MG63 (cell line): Measurements from ENCODE around the gene LDLRAD4. TPM values are rescaled to one million over a fixed set of nuclear protein-coding genes. Genes with fewer than 3 reads are reported as not detected.

Experiments
- DNase-seq: peaks from one replicate; pipeline ENCODE4 v3.0.0-alpha.2; 2020
- H3K27me3 ChIP-seq: fragments of 250-450 bp; sonication (Bioruptor Pico); 2 replicates; pipeline ENCODE4 v1.5.1; 2020; ENCODE audit warnings: mild to moderate bottlenecking, moderate library complexity
- H3K36me3 ChIP-seq: fragments of 250-450 bp; sonication (Bioruptor Pico); 2 replicates; pipeline ENCODE4 v1.5.1; 2020; ENCODE audit warnings: mild to moderate bottlenecking, moderate library complexity
- H3K4me3 ChIP-seq: fragments of 250-450 bp; sonication (Bioruptor Pico); 2 replicates; pipeline ENCODE4 v1.5.1; 2020; ENCODE audit warnings: mild to moderate bottlenecking, moderate library complexity
- H3K9me3 ChIP-seq: fragments of 250-450 bp; sonication (Bioruptor Pico); 2 replicates; pipeline ENCODE4 v1.5.1; 2020; ENCODE audit warnings: mild to moderate bottlenecking, moderate library complexity
- total RNA-seq: library from RNA; depleted of rRNA; stranded (reverse); fragments of >200 nt; shearing (Covaris generic); gene quantifications from 2 replicates; pipeline ENCODE4 v1.2.3, GENCODE V29; 2014; ENCODE audit warnings: low replicate concordance

LDLRAD4 gene
- total RNA-seq, 1 experiment from 2014 or later: 0.36 TPM

DNA sequence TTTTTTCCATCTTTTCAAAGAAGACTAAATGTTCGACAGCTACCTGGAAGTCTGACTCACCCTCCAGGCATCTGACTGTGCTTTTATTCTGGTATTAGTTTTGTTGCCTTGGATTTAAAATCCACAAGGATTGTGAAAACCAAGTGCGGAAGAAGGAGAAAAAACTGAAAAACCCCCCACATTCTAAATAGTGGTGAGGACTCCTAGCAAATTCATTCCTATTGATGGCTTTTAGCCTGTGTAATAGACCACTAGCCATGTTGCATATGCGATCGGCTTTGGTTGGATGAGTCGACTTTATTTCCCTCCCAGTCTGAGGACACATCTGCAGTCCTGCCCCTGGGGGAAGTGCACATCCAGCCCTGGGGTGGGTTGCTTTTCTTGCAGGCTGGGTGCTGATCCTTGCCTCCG, 16.9 kb downstream of the LDLRAD4 start:
- peaks cover 4% of the 10 kb centered on the region; the same call in 1 of the 2 replicates for H3K27me3 ChIP-seq
- H3K4me3 ChIP-seq: no peak overlapping the region
- no peaks in the 10 kb centered on the region for H3K36me3 ChIP-seq
- no peak for DNase-seq
- no peaks in the 10 kb centered on the region for H3K9me3 ChIP-seq

DNA sequence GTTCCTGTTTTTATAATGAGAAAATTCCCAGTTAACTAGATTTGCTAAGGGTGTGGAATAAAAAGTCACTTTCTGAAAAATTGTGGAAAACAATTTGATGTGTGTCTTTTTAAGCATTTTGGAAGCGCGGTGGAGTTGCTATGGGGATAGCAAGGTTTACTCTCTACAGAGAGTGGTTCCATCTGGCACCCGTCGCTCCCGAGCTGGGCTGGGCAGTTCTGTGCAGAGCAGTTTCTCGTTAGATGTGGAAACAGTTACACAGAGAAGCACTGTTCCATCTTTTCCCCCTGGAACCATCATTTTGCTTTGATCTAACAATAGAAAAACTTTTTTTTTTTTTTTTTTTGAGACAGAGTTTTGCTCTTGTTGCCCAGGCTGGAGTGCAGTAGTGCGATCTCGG, 17.4 kb downstream of the LDLRAD4 start:
- Histone ChIP-seq H3K9me3 (no peaks in the 10 kb centered on the region), H3K36me3 (no peaks in the 10 kb centered on the region), H3K4me3 (no peak overlapping the region), H3K27me3 (peaks cover 4% of the 10 kb centered on the region; the same call in 1 of the 2 replicates)
- DNase-seq: no peak

DNA sequence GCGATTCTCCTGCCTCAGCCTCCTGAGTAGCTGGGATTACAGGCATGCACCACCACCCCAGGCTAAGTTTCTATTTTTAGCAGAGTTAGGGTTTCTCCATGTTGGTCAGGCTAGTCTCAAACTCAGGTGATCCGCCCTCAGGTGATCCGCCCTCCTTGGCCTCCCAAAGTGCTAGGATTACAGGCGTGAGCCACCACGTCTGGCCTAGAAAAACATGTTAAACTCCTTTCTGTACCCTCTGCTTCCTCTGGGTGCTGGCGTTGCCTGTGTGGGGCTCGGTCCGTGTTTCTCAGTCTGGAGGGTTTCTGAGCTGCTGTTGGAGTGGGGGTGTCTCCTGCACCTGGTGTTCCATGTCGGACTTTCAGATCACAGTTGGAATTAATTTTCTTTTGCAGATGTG, 17.9 kb downstream of the LDLRAD4 start:
- DNase-seq: no peak
- Histone ChIP-seq H3K9me3 (no peaks in the 10 kb centered on the region), H3K36me3 (no peaks in the 10 kb centered on the region), H3K27me3 (peaks cover 4% of the 10 kb centered on the region; the same call in 1 of the 2 replicates), H3K4me3 (no peak overlapping the region)

DNA sequence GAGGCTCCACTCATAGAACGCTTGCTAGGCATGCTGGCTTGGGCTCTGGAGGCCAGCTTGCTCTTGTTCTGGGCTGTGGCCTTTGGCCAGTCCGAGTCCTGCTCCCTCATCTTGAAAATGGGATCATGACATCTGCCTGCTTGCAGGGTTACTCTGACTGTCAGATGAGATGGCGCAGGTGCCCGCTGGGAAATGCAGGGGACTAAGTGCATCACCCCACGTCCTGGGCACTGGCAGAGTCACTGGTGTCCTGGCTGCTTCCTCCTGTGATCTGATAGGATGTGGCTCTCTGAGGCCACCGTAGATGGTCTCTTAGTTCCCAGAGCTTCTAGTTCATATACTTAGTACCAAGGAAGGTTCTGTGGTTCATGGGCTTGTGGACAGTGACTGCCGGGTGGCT, 18.5 kb downstream of the LDLRAD4 start:
- no peaks in the 10 kb centered on the region for H3K9me3 ChIP-seq
- no peaks in the 10 kb centered on the region for H3K36me3 ChIP-seq
- no peak for DNase-seq
- H3K27me3 ChIP-seq: peaks cover 4% of the 10 kb centered on the region; the same call in 1 of the 2 replicates
- H3K4me3 ChIP-seq: no peak overlapping the region

DNA sequence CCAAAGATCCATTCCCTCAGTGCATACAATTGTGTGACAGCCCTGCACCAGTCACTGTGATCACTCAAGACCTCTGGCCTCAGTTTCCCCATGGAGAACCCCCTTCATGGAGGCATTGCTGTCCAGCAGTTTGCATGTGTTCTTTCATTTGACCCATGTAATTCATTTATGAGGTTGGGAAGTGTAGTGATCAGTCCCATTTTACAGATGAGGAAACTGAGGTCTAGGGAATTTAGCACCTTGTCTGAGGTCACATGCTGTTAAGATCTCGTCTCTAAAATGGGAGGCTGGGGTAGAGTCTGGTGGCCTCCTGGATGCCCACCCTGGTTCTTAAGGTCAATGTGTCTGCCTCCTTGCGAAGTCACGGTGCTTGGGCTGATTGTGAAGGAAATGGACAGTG, 19.1 kb downstream of the LDLRAD4 start:
- Histone ChIP-seq H3K4me3 (no peak overlapping the region), H3K36me3 (no peaks in the 10 kb centered on the region), H3K9me3 (no peaks in the 10 kb centered on the region), H3K27me3 (peaks cover 4% of the 10 kb centered on the region; the same call in 1 of the 2 replicates)
- DNase-seq: no peak

DNA sequence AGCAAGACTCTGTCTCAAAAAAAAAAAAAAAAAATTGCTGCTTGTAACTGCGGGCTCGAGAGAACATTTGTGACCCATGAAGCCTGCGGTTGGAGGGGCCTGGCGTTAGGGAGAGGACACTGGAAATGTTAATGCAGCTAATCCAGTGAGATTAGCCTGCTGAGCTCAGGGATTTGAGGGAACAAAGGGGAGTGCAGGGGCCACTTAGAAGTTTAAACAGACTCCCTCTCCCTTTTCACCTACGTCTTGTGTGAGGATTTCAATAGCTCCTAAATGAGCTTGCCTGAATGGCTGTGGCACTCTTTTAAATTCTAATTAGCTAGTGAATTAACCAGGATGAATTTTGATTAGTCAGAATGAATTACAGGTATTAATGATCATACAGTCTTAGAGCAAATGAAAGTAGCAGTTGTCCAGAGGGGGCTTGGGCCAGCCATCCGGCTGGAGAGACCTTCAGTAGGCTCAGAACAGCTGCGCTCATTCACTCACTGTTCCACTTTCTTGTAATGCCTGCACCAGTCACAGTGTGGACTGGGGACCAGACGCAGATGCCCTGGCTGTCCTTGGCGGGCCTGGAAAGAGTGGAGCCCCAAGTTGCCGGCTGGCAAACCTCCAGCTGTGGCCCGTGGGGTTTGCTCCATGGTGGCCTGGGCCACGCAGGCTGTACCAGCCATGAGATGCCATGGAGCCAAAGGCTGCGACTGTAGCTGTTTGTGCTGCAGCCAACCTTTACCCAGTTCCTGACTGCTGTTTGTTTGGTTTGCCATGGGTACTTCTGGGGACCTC, 20.8 kb downstream of the LDLRAD4 start:
- Histone ChIP-seq H3K36me3 (no peaks in the 10 kb centered on the region), H3K9me3 (no peaks in the 10 kb centered on the region), H3K4me3 (no peak overlapping the region), H3K27me3 (peaks cover 4% of the 10 kb centered on the region; the same call in 1 of the 2 replicates)
- DNase-seq: no peak

DNA sequence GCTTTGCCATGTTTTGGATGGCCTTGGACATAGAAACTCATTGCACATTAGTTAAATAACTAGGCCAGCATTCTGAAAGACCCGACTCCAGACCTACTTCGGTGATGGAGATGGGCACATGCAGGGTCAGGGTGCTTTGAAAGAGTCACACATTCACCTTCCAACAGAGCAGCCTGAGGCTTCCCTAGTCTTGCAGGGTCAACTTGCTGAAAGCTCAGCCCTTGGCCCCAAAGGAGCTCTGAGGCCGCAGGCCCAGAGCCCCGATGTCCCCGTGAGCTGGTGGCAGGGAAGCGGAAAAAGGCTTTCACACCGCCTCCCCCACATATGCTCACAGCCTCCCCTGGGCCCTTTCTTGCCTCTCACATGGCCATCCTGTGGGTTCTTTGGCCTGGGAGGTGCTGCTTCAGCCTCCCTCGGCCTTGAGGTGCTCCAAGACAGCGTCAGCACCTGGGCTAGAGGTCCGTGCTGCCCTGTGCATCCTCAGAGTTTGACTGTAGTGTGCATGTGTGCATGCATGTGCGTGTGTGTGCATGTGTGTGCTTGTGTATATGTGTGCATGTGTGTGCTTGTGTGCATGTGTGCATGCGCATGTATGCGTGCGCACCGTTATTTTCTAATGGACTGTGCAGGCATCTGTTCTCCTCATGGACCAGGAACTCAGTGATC, 21.6 kb downstream of the LDLRAD4 start:
- H3K4me3 ChIP-seq: no peak overlapping the region
- no peaks in the 10 kb centered on the region for H3K36me3 ChIP-seq
- DNase-seq: no peak
- no peaks in the 10 kb centered on the region for H3K9me3 ChIP-seq
- peaks cover 3% of the 10 kb centered on the region; the same call in 1 of the 2 replicates for H3K27me3 ChIP-seq

DNA sequence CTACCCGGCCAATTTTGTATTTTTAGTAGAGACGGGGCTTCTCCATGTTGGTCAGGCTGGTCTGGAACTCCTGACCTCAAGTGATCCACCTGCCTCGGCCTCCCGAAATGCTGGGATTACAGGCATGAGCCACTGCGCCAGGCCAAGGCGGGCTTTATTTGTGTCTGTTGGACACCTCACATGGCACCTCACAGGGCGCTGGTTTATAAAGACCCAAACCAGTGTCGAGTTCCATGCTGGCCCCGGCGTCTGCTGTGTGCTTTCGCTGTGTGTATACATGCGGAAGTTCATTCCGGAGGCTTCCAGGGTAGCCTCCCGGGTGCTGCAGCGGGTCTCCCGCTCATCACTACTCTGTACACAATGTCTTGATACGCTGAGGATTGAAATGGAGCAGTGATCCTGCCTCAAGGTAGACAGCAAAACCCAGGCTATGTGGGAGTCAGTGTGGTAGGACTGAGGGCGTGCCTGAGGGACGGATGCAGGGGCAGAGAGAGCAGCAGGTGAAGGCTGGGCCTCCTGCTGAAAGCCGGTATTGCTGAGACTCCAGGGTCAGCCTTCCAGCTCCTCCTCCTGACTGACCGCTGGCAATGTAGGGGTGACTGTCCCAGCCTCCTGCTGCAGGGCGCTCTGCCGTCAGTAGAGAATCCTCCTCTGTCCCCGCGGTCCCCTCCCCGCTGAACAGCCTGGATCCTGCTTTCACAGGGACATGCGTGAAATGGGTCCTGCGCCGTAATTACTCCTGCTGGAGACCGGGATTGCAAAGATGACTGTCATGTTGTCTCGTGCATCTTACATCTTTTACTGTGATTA, 22.7 kb downstream of the LDLRAD4 start:
- H3K4me3 ChIP-seq: no peak overlapping the region
- no peaks in the 10 kb centered on the region for H3K9me3 ChIP-seq
- no peak for DNase-seq
- H3K27me3 ChIP-seq: no peaks in the 10 kb centered on the region
- no peaks in the 10 kb centered on the region for H3K36me3 ChIP-seq

DNA sequence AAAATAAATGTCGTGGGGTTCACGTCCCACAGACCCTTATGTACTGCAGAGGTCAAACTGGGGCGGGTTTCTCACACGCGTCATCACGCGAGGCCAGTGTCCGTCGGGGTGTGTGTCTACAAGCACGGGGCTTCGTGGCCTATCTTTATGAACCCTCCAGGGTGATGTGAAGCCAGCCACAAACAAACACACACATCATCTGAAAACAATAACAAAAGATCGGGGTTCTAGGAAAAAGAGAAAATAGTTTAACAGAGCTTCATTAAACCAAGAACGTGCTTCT, 23.3 kb downstream of the LDLRAD4 start:
- H3K9me3 ChIP-seq: no peaks in the 10 kb centered on the region
- no peak overlapping the region for H3K4me3 ChIP-seq
- DNase-seq: no peak
- no peaks in the 10 kb centered on the region for H3K36me3 ChIP-seq
- H3K27me3 ChIP-seq: no peaks in the 10 kb centered on the region

DNA sequence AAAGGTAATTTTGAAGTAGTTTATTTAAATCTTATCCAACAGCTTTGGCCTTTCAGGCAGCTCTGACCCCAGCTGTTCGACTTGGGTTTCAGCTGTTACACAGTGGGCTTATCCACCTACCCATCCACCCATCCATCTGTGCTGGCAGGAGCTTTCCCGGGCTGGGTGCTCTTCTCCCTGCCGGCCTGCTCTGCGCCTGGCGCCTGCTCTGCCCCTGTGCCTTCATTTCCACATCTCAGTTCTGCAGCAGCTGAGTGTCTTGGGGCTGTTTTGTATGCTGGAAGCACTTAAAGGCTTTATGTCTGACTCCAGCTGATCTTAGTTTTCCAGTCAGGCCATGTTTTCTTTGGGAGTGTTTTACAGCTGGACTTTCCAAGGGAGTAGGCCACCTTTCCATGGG, 24.2 kb downstream of the LDLRAD4 start:
- DNase-seq: no peak
- Histone ChIP-seq H3K4me3 (no peak overlapping the region), H3K36me3 (no peaks in the 10 kb centered on the region), H3K9me3 (no peaks in the 10 kb centered on the region), H3K27me3 (no peaks in the 10 kb centered on the region)

DNA sequence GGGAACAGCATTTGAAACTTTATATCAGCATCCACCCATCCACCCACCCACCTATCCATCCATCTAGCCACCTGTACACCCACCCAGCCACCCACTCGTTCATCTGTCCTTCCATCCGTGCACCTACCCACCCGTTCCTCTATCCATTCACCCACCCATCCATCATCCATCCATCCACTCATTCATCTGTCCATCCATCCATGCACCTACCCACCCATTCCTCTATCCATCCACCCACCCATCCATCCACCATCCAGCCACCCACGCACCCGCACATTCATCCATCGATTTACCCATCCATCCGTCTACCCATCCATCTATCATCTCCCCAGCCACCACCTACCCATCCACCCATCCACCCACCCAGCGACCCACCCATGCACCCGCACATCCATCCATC, 24.8 kb downstream of the LDLRAD4 start:
- H3K4me3 ChIP-seq: no peak overlapping the region
- no peak for DNase-seq
- H3K27me3 ChIP-seq: no peaks in the 10 kb centered on the region
- H3K36me3 ChIP-seq: no peaks in the 10 kb centered on the region
- H3K9me3 ChIP-seq: no peaks in the 10 kb centered on the region

DNA sequence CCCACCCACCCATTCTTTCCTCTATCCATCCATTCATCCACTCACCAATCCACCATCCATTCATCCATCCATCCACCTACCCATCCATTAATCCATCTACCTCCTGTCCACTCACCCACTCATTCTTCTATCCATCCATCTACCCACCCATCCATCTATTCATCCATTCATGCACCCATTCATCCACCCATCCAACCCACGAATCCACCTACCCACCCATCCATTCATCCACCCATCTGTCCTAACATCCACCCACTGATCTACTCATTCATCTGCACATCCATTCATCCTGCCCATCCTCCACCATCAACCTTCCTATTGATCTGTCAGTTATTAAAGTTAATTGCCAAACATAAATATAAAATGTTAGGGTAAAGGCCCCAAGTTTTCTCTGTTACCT, 25.6 kb downstream of the LDLRAD4 start:
- Histone ChIP-seq H3K9me3 (no peaks in the 10 kb centered on the region), H3K27me3 (no peaks in the 10 kb centered on the region), H3K4me3 (no peak overlapping the region), H3K36me3 (no peaks in the 10 kb centered on the region)
- no peak for DNase-seq

DNA sequence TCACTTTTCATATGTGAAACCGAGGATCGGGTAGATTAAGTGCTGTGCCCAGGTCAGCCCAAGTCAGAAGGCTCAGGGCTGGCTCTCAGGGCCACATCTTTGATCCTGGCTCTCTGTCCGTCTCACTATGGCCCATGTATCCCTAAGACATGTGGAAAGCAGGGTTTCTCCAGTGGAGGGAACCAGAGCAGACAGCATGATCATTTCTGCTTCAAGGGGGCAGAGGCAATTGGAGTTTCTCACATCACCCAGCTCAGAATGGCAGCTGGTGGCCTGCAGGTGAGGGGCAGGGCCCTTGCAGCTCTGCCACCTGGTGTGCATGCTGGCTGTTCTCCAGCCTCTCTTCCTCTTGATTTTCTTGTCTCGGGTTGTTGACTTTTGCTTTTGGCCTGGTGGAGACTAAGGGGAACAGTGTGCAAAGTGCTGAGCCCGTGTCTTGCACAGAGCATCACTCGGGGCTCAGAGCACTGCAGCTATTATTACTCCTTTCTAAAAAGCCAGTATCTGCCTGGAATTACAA, 27.0 kb downstream of the LDLRAD4 start:
- Histone ChIP-seq H3K4me3 (no peak overlapping the region), H3K27me3 (no peaks in the 10 kb centered on the region), H3K9me3 (no peaks in the 10 kb centered on the region), H3K36me3 (no peaks in the 10 kb centered on the region)
- DNase-seq: no peak

DNA sequence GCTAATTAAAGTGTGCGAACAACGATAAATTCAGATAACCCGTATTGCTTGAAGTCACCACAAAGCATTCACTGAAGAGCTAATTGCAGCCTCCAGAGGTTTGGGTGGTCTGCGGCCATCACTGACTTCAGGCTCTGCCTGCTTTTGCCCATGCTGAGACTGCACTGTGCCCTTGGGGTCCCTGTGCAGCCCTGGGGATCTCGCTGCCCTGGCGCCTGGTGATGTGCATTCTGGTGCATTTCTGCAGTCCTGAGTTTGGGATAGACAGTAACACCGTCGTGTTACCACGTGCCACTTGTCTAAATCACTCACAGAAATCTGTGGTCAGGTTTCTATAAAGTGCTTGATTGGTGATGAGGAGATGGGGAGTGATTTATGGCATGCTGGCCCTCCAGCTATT, 27.6 kb downstream of the LDLRAD4 start:
- no peaks in the 10 kb centered on the region for H3K9me3 ChIP-seq
- no peaks in the 10 kb centered on the region for H3K27me3 ChIP-seq
- no peak for DNase-seq
- H3K36me3 ChIP-seq: no peaks in the 10 kb centered on the region
- no peak overlapping the region for H3K4me3 ChIP-seq

DNA sequence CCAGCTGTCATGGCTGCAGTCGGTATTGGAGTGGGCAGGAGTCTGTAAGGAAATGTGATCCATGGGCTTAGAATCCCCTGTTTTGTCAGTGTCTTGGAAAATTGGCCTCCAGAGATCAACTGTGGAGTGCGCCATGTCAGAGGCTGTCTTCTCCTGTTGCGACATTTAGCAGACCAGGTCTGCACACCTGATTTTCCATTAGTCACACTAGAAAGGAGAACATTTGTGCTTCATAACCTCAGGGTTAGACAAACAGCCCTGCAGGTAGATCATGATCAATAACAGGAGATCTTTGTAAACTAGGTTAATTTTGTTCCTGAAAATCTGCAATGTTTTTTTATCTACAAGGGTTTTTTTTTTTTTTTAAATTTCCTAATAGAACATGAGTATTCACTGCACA, 28.0 kb downstream of the LDLRAD4 start:
- no peak for DNase-seq
- Histone ChIP-seq H3K9me3 (no peaks in the 10 kb centered on the region), H3K36me3 (no peaks in the 10 kb centered on the region), H3K4me3 (no peak overlapping the region), H3K27me3 (no peaks in the 10 kb centered on the region)

DNA sequence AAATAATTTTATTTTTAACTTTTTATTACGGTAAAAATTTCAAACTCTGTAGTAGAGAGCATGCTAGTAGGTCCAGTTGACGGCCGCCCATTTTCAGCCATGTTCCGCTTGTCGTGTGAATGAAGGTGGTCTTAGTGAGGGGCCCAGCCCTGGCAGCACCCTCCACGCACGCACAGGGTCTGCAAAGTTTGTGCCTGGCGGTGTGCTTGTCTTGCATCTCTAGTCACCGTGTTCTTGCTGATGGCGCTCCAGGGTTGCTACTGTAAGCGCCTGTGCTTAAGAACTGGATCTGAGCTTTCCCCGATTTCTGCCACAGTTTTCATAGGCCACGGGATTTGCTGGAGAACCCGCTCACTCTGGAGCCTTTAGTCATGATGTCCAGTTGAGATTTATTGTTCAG, 28.9 kb downstream of the LDLRAD4 start:
- H3K9me3 ChIP-seq: no peaks in the 10 kb centered on the region
- H3K36me3 ChIP-seq: no peaks in the 10 kb centered on the region
- H3K4me3 ChIP-seq: no peak overlapping the region
- H3K27me3 ChIP-seq: no peaks in the 10 kb centered on the region
- DNase-seq: no peak

DNA sequence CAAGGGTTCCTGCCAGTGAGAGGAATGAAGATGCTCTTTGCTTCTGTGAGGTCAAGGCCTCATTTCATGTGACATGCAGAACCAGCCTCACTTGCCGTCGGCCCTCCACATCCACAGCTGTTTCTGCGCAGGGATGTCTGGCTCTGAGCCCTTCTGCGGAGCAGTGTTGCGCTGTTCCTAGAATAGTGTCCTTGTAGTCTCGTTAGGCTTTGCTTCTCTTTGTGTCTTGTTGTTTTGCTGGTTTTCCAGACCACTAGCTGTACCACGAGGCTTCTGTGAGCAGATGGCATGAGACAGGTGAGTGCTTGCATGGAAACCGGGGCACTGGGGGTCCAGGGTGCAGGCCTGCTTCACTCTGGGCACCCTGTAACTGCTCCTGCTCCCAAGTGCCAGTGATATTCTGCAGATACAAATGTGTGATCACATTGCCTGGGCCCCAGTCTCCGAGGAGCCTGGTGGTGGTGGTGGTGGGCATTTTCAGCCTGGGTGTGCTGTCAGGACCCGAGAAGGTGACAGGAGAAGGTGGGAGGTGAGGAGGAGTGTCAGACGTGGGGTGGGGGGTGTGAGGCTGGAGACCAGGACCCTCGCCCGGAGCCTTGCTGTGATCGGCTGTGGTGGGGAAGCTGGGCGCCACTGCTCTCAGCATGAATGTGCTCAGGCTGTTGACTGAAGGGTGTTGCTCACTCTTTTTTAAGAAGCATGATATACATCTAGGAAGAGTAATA, 34.3 kb downstream of the LDLRAD4 start:
- no peaks in the 10 kb centered on the region for H3K27me3 ChIP-seq
- H3K4me3 ChIP-seq: no peak overlapping the region
- no peaks in the 10 kb centered on the region for H3K9me3 ChIP-seq
- DNase-seq: no peak
- H3K36me3 ChIP-seq: no peaks in the 10 kb centered on the region
